Stimulated activated CD8-positive, alpha-beta memory T cell treated with anti-CD3 and anti-CD28 coated beads, Interleukin-15, amount 100 ng/mL, for 4 hours (primary cell): ENCODE data around the gene SDC1.

ENCODE experiments used
- DNase-seq, 2 donors: peaks; one replicate each; pipeline ENCODE4 v3.0.0-alpha.2; 2020; ENCODE audit warnings: low read depth in 2 of 2

Gene SDC1

DNA sequence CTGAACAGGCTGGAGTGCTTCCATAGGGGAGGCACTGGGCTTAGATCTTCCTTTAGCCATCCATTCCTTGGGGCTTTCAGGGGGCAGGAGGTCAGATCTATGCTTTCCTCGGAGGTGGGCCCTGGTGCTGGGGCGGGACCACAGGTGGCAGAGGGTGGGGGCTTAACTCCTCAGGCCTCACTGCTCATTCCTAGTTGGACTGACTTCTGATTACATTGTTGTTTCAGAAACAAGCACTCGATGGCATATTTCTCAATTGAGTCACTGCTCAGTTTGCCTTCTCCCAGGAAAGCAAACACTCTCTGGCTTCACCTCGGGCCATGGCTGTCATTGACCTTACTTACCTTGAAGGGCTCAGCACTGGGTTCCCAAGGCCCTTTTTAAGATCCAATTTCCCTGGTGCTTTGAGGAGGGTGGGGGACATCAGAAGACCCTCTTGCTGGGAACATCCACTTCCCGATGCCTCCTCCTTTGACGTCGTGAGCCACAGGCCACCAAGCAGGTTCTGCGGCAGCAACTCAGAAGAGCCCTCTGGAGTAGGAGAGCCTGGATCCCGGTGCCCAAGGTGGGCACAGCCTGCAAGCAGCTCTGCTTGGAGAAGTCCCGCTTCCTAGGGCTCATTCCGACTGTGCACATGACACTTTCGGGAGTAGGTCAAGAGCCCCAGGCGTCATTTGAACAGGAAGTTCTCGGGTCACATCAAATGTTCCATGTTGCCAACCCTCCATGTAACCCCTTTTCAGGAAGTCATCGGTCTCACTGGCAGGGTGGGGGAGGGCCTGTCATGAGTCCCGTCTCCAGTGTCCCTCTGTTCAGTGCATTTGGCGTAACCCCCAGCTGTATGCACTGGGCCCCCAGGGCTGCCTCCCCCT lies 40.6 kb downstream of the SDC1 start:
- DNase-seq: no peak

GRCh38 chr2:20183373-20183772 lies 41.6 kb downstream of the SDC1 start:
- no peak for DNase-seq

DNA sequence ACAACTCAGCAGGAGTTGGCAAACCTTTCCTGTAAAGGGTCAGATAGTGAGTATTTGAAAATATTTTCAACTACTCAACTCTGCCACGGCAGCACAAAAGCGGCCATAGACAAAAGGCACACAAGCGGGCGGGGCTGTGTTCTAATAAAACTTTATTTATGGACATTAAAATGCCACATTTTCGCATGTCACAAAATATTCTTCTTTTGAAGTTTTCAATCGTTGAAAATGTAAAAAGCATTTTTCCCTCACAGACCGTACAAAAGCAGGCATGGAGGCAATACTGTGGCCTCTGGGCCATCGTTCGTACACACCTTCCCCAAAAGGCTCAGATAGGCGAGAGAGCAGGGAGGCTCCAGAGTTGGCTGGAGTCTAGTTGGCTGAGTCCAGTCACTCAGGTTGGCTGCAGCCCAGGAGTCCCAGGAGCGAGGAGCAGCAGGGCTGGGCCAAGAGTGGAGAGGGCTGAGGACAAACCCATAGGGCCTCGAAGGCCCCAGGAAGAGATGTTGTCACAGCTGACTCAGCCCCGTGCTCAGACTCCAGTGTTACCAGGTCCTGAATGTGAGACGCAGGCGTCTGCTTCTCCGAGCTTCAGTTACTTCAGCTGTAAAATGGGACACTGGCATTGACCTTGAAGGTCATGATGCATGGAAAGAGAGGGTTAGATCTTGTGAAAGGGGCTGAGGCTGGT lies 42.5 kb downstream of the SDC1 start:
- no peak for DNase-seq

DNA sequence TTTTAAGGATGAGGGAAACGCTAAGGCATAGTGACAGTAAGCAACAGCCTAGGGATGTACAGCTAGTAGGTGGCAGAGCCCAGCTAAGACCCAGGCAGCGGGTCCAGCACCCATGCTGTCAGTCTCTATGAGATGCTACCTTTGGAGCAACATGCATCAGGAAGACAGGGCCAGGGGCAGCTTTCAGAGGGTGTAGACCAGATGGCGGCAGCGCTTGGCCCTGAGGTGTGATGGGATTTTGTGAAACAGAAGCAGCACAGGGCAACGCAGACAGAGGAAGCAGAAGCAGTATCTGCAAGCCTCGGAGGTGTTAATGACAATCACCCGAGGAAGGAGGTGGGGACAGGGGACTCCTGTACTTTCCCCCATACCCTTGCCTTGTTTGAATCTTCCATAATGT lies 43.2 kb downstream of the SDC1 start:
- DNase-seq: no peak

- no peak for DNase-seq
These were observed 44.0 kb downstream of the SDC1 start for GRCh38 chr2:20180676-20181648.

DNA sequence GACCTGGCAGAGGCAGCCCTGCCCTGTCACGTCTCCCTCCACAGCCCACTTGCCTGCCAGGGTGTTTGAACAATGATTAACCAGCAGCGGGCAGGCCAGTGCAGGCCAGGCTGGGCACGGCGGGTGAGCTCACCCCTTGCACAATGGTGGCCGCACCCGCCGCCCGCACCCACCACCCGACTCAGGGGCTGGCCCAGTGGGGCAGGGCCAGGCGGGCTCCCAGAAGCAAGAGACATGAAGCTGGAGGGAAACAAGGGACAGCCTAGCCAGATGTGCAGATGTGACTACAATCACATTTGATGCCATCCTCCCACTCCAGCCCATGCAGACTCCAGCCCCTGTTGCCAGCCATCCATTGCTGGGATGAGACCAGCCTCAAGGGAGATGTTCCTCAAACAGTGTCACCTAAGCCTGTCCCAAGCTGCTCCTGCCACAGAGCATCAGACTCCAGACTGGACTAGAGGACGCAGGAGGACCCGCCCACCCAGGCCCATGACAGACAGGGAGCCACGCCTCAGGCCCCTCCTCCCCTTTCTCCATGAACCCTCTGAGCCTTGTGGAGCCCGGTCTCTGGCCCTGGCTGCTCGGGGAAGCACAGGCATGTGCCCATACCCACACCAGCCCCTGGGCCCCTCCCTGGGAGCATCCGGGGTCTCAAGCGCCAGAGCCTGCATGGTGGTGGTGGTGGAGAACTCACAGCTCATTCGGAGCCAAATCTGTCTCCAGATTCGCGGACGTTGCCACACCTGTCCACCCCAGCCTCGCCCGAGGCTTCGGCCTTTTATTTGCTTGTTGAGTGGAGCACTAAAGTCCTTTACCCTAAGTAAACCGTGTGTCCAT lies 45.0 kb downstream of the SDC1 start:
- DNase-seq: no peak

DNA sequence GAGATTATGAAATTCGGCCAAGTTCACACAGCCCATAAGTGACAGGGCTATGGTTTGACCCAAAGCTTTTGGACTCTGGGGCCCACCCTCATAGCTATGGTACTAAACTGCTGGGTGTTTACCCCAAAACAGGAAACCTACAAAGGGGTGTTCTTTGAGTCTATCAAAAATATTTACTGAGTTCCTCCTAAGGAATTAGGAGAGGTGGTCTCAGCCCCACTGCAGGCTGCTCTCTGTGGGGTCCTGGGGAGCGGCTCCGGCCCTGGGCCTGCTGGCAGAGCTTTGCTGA lies 45.5 kb downstream of the SDC1 start:
- DNase-seq: no peak

DNA sequence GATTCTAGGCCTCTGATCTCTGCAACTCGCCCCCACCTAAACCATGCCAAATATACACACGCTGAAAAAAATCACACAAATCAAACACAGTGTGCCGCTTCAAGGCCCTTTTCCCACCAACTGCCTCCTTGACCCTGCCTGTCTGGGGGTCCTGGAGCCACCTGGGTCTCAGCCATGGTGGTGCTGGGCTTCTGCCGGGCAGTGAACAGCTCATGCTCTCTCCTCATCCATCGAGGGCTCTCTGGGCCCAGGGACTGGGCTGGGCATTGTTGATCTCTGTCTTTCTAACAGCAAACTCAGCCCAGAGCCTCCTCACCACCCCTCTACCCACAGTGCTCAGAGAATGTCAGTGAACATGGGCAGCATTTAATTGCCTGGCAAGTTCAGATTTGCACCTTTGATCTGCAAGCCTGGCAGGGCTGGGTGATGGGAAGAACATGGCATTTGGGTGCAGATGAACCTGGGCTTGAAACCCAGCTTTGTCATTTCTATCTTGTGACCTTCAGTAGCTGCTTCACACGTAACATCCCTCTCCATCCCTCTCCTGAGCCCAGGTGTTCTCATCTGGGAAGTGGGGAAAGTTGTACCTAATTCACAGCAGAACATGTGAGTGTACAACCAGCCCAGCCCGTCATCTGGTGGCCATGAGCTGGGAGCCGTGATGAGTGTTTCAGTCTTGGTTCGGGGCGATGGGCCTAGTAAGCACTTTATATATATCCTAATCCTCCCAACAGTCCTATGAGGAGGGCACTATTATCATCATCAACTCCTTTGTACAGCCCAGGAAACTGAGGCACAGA lies 46.1 kb downstream of the SDC1 start:
- DNase-seq: no peak

GRCh38 chr2:20178249-20178607 lies 46.7 kb downstream of the SDC1 start:
- no peak for DNase-seq

GRCh38 chr2:20177556-20178248 lies 47.2 kb downstream of the SDC1 start:
- no peak for DNase-seq

- DNase-seq: no peak
These were observed 48.2 kb downstream of the SDC1 start for GRCh38 chr2:20176760-20177159.

DNA sequence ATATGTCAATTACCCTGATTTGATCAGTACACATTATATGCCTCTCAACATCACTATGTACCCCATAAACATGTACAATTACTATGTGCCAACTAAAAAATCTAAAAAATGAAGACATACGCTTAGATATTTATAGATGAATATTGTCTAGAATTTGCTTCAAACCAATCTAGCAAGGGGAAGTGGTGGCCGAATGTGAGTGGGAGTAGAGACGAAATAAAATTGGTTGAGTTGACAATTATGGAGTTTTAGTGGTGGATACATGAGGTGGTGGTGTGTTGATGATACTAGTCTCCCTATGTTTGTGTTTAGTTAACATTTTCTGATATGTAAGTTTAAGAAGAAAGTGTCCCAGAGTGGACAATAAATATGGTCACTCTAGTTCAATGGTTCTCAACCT lies 49.0 kb downstream of the SDC1 start:
- DNase-seq: no peak

DNA sequence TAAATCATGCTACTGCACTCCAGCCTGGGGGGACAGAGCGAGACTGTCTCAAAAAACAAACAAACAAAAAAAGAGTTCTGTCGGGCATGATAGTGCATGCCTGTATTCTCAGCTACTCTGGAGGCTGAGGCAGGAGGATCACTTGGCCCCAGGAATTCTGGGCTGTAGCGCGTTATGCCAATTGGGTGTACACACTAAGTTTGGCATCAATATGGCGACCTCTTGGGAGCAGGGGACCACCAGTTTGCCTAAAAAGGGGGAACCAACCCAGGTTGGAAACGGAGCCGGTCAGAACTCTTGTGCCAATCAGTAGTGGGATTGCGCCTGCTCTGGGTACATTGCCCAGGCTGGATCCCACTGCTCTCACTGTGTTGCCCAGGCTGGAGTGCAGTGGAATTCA lies 49.7 kb downstream of the SDC1 start:
- DNase-seq: no peak

GRCh38 chr2:20174410-20174809 lies 50.5 kb downstream of the SDC1 start:
- no peak for DNase-seq

GRCh38 chr2:20173496-20174402 lies 51.2 kb downstream of the SDC1 start:
- DNase-seq: no peak

- no peak for DNase-seq
These were observed 51.9 kb downstream of the SDC1 start for GRCh38 chr2:20173064-20173463.

DNA sequence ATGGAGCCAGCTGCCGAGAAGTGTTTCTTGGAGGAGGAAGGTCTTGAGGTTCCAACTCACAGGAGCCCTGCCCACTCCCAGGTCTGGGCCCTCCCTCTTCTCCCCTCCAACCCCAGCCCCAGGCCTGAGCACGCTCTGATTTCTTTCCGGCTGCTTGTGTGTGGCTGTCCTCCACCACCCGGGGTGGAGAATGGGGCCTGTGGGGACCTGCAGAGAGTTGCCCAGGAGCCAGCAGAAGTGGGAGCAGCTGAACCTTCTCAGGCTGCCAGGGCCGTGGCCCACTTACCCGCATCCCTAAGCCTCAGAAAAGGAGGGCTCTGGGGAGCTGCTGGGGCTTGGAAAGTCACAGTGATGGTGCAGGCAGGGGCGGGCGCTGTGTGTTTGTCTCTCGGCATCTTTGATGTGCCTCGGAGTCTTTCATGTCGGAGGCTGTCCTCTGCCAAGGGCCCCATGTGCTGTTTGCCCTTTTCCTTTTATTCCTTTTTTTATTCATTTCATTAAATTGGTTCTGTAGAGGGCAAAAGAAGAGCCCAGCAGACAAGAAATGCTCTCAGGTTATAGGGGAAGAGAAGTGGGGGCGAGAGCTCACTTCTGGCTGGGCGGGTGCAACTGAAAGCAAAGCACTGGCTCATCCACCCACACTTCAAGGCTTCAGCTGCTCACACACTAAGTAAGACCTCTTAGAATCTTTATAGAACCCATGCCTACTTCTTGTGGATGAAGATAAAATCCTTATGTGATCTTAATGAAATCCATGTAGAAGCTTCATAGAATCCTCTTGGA lies 52.5 kb downstream of the SDC1 start:
- DNase-seq: no peak

DNA sequence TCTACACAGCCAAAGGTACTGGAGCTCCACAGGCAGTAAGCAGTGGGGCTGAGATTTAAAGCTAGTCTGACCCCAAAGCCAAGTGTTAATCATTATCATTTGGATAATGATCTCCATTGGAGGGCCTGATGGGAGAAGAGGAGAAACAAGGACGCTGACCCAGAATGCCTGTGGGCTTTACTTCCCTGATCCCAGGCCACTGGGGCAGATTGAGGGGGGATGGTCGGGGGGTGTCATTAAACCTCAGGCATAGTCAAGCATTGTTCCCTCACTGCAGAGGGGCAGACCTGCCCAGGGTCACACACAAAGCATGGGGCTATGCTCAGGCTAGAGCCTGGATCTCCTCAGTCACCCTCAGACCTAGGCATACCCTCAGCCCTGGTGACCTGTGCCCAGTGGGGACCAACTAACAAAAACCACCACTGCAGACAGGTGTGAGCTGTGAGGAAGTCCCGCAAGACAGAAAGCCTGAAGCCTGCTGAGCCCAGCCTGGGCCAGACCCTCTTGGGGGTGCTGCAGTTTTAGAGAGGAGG lies 53.4 kb downstream of the SDC1 start:
- DNase-seq: no peak
